Choroid plexus epithelial cell (primary cell): Measurements from ENCODE around the gene ENTPD2.

Experiments used
- DNase-seq: peaks from one replicate; pipeline ENCODE4 v3.0.0-alpha.2; 2010; ENCODE audit warnings: low read depth
- H3K4me3 ChIP-seq: 2 replicates; pipeline ENCODE4 v1.5.1; 2011; ENCODE audit warnings: low read depth, mild to moderate bottlenecking, control low read depth, low read length, moderate library complexity
- TF ChIP-seq, protein P1 (sequence below): conservative IDR thresholded peaks from 2 replicates; pipeline ENCODE4 v1.5.1; 2011; ENCODE audit warnings: low read depth, mild to moderate bottlenecking, control low read depth, inconsistent platforms, low read length, moderate library complexity

Gene ENTPD2

DNA sequence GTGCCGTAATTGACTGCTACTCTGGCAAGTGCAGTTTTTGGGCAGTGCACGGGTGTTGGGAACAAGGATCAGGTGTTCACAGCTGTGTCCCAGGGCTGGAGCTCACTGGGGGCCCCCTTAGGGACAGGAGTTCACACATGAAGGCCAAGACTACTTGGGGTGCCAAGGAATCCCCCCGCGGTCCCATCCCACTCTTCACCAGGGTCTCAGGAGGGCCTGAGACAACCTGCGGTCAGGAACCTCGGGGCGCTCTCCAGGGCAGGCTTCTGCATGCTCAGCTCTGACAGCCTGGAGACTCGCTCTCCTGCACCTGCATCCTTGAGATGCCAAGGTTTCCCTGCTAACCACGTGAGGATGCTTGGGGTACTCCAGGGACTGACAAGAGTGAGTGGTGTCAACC, 30.7 kb upstream of the ENTPD2 start:
- TF ChIP-seq, protein P1, sequence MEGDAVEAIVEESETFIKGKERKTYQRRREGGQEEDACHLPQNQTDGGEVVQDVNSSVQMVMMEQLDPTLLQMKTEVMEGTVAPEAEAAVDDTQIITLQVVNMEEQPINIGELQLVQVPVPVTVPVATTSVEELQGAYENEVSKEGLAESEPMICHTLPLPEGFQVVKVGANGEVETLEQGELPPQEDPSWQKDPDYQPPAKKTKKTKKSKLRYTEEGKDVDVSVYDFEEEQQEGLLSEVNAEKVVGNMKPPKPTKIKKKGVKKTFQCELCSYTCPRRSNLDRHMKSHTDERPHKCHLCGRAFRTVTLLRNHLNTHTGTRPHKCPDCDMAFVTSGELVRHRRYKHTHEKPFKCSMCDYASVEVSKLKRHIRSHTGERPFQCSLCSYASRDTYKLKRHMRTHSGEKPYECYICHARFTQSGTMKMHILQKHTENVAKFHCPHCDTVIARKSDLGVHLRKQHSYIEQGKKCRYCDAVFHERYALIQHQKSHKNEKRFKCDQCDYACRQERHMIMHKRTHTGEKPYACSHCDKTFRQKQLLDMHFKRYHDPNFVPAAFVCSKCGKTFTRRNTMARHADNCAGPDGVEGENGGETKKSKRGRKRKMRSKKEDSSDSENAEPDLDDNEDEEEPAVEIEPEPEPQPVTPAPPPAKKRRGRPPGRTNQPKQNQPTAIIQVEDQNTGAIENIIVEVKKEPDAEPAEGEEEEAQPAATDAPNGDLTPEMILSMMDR = no peak
- H3K4me3 ChIP-seq = no peak overlapping the region
- DNase-seq = no peak

DNA sequence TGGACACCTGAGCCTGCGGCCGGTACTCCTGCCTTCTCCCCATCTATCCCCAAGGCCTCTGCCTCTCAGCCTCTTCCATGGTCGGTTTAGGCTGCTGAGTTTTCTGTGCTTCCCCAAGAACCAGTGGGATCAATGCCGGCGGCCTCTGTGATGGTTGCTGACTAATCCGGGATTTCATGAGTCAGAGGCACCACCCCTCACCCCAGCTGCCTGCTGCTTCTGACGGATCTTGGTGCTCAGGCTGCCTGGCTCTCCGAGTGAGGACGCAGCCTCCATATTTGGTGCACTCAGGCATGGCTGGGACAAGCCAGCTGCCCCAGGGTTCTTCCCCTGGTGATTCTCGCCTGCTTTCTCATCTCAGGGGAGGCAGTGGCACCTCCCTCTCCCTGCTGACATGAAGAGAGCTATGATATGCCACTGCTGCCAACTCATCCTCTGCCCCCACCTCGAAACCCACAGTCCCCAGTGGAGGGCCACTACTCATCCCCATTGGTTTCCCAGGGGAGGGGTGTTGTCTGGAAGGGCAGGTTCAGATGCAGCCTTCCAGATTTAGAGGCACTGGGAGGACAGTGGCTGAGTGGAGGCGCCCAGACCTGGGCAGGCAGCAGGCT, 29.6 kb upstream of the ENTPD2 start:
- TF ChIP-seq, protein P1 = no peak
- DNase-seq = peak; percentile 95
- no peak overlapping the region for H3K4me3 ChIP-seq

- no peak overlapping the region for H3K4me3 ChIP-seq
- no peak for DNase-seq
- TF ChIP-seq, protein P1 = no peak
Measured at GRCh38 chr9:137082925-137083290, 29.0 kb upstream of the ENTPD2 start.

- no peak for DNase-seq
- no peak overlapping the region for H3K4me3 ChIP-seq
- TF ChIP-seq, protein P1 = no peak
Measured at GRCh38 chr9:137082222-137082924, 28.5 kb upstream of the ENTPD2 start.

- TF ChIP-seq, protein P1 = no peak
- H3K4me3 ChIP-seq = no peak overlapping the region
- no peak for DNase-seq
Measured at GRCh38 chr9:137080260-137081122, 26.6 kb upstream of the ENTPD2 start.

DNA sequence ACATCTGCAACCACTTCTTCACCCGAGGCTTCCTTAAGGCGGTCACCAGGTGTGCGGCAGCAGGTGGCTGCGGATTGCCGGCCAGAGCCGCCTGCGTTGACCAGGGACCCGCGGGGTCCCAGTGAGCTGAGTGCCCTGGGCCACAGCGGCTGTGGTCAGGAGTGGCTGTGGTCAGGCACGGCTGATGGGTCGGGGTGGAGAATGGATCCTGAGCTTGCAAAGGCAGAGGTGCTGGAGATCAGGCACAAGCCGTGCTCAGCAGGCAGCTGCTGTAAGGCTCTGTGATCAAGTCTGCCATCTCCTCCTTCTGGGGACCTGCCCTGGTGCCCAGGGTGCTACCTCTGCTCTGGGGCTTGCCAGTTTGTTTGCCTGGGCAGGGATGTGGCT, 25.5 kb upstream of the ENTPD2 start:
- no peak for DNase-seq
- H3K4me3 ChIP-seq = no peak overlapping the region
- TF ChIP-seq, protein P1 = no peak
